ENCODE data around the gene YWHAB. TPM values are rescaled to one million over a fixed set of nuclear protein-coding genes. Genes with fewer than 3 reads are reported as not detected.

The YWHAB gene
- total RNA-seq, 4 donors from 2014 or later, result 139 to 182 (median 164) TPM

GRCh38 chr20:44894959-44895358, 9.5 kb downstream of the YWHAB start:
- Histone ChIP-seq H3K36me3 (no peaks in the 10 kb centered on the region), H3K27me3 (no peaks in the 10 kb centered on the region), H3K4me1 (peaks cover 25 to 51% of the 10 kb centered on the region in 2 donors), H3K27ac (no peak overlapping the region), H3K4me3 (replicated peaks in 1 of 3) (no peak overlapping the region), H3K9me3 (no peaks in the 10 kb centered on the region)
- TF ChIP-seq POLR2A (IDR thresholded peaks at IDR 0.05) (no peak), CTCF (IDR thresholded peaks at IDR 0.05) (no peak)
- intact Hi-C loops (cut with DNase I), result no loop called here
- no peak for DNase-seq
- WGBS, 2 donors, result 51 to 65% methylated on average over 2 of the region's 2 CpGs

GRCh38 chr20:44896583-44896982, 11.1 kb downstream of the YWHAB start:
- 74 to 84% methylated on average over 1 of the region's 1 CpG for WGBS, 2 donors
- Histone ChIP-seq H3K4me1 (peaks cover 22 to 46% of the 10 kb centered on the region in 2 donors), H3K36me3 (peaks cover 0 to 2% of the 10 kb centered on the region in 2 donors), H3K27ac (no peak overlapping the region), H3K9me3 (no peaks in the 10 kb centered on the region), H3K27me3 (no peaks in the 10 kb centered on the region), H3K4me3 (replicated peaks in 1 of 3) (no peak overlapping the region)
- TF ChIP-seq CTCF (IDR thresholded peaks at IDR 0.05) (no peak), POLR2A (IDR thresholded peaks at IDR 0.05) (no peak)
- intact Hi-C loops (cut with DNase I), result no loop called here
- DNase-seq, result no peak

DNA sequence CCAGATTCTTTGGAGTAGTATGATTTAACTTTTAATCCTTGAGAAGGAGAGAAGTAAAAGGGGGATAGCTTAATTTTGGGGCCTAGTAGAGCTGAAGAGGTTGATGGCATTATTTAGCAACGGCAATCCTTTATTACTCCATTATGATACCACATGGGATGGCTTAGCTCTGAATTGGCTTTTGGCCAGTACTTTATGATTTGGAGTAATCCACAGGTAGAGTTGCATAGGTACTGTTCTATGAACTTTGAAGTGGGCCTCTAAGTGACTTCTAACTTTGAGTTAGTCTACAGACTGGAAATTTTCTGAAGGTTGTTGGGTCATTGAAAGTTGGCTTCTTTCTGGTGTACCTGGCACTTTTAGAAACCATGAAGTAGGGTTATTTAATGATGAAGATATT, 11.6 kb downstream of the YWHAB start:
- H3K36me3 ChIP-seq, result peaks cover 2 to 7% of the 10 kb centered on the region in 2 donors
- no peaks in the 10 kb centered on the region for H3K27me3 ChIP-seq
- WGBS, 2 donors, result 71 to 78% methylated on average over 1 of the region's 1 CpG
- no peak overlapping the region for H3K4me3 ChIP-seq (replicated peaks in 1 of 3)
- H3K27ac ChIP-seq, result no peak overlapping the region
- TF ChIP-seq CTCF (IDR thresholded peaks at IDR 0.05) (no peak), POLR2A (IDR thresholded peaks at IDR 0.05) (no peak)
- no peaks in the 10 kb centered on the region for H3K9me3 ChIP-seq
- DNase-seq, result no peak
- peaks cover 22 to 46% of the 10 kb centered on the region in 2 donors for H3K4me1 ChIP-seq
- intact Hi-C loops (cut with DNase I), result no loop called here

DNA sequence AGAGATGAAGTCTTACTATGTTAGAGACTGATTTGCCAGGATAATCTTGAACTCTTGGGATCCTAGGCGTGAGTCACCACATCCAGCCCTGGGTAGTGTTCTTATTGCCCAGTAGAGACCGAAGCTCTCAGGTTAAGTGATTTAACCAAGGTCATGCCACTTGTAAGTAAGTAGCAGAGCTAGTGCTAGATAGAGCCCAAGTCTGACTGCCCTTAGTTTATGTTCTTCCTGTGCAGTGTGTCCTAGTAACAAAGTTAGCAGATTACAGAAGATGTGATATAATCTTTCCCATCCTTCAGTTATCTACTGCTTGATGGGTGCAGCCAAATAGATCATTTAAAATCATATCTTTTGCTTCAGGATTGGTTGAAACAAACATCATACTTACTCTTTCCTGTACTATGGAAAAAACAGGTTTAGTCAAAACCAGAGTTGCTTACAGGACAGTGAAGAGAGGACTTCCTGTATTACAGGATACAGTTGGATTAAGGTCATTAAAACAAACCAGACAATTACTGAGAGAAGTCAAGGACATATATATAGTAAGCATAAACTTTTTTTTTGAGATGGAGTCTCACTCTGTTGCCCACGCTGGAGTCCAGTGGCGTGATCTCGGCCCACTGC, 14.8 kb downstream of the YWHAB start:
- Histone ChIP-seq H3K27ac (no peak overlapping the region), H3K36me3 (peaks cover 25 to 33% of the 10 kb centered on the region in 2 donors), H3K4me3 (replicated peaks in 1 of 3) (no peak overlapping the region), H3K27me3 (no peaks in the 10 kb centered on the region), H3K4me1 (peaks cover 9 to 34% of the 10 kb centered on the region in 2 donors), H3K9me3 (no peaks in the 10 kb centered on the region)
- DNase-seq, result no peak
- intact Hi-C loops (cut with DNase I), result no loop called here
- TF ChIP-seq CTCF (IDR thresholded peaks at IDR 0.05), result no peak
- no peak for TF ChIP-seq POLR2A (IDR thresholded peaks at IDR 0.05)
- 87 to 89% methylated on average over 5 of the region's 5 CpGs for WGBS, 2 donors

GRCh38 chr20:44901974-44902373, 16.5 kb downstream of the YWHAB start:
- no peak for TF ChIP-seq POLR2A (IDR thresholded peaks at IDR 0.05)
- no peak for TF ChIP-seq CTCF (IDR thresholded peaks at IDR 0.05)
- Histone ChIP-seq H3K27me3 (no peaks in the 10 kb centered on the region), H3K36me3 (peaks cover 40 to 47% of the 10 kb centered on the region in 2 donors), H3K27ac (no peak overlapping the region), H3K9me3 (no peaks in the 10 kb centered on the region), H3K4me3 (replicated peaks in 1 of 3) (no peak overlapping the region), H3K4me1 (peaks cover 0 to 21% of the 10 kb centered on the region in 2 donors)
- intact Hi-C loops (cut with DNase I), result no loop called here
- WGBS, 2 donors, result 94% methylated on average over 2 of the region's 2 CpGs
- DNase-seq, result no peak
